CD4-positive, CD25-positive, alpha-beta regulatory T cell (primary cell): Measurements from ENCODE around the gene LETMD1. TPM values are rescaled to one million over a fixed set of nuclear protein-coding genes. Genes with fewer than 3 reads are reported as not detected.

Experiments used
- ATAC-seq, 2 donors: fragments of 150-1000 bp; cut with Tn5 transposase; one replicate each; pipeline ENCODE4 v1.10.0; 2021; ENCODE audit warnings: low read depth in 2 of 2, moderate number of reproducible peaks in 2 of 2, moderate library complexity in 1 of 2
- DNase-seq, 3 donors: peaks; one replicate each; pipeline versions ENCODE4 v3.0.0 to v3.0.0-alpha.2; 2012 to 2022; ENCODE audit warnings: mixed read lengths in 1 of 3
- H3K27ac ChIP-seq: one replicate; pipeline ENCODE4 v1.7.0; 2013; ENCODE audit warnings: mild to moderate bottlenecking, low read length; ENCODE audit not compliant: insufficient read depth, poor library complexity, severe bottlenecking
- H3K27me3 ChIP-seq: one replicate; pipeline ENCODE4 v1.7.0; 2013; ENCODE audit warnings: low read length; ENCODE audit not compliant: control insufficient read depth, insufficient read depth
- H3K36me3 ChIP-seq: one replicate; pipeline ENCODE4 v1.7.0; 2013; ENCODE audit warnings: mild to moderate bottlenecking, low read length, moderate library complexity; ENCODE audit not compliant: control insufficient read depth, insufficient read depth
- H3K4me1 ChIP-seq: 2 replicates; pipeline ENCODE4 v1.7.0; 2013; ENCODE audit warnings: mild to moderate bottlenecking, low read length; ENCODE audit not compliant: insufficient read depth, control insufficient read depth, poor library complexity, severe bottlenecking
- H3K4me3 ChIP-seq: one replicate; pipeline ENCODE4 v1.7.0; 2013; ENCODE audit warnings: low read depth, mild to moderate bottlenecking, low read length, moderate library complexity
- H3K9me3 ChIP-seq, 2 experiments: 1 replicate in 1 of 2; 2 replicates in 1 of 2; pipeline ENCODE4 v1.7.0; 2013; ENCODE audit warnings: low read length in 2 of 2, mild to moderate bottlenecking in 1 of 2, moderate library complexity in 1 of 2; ENCODE audit not compliant: control insufficient read depth in 2 of 2
- H3K27ac Mint-ChIP-seq, 3 donors: one replicate each; pipeline ENCODE4 v1.8.0; 2020 to 2022; ENCODE audit warnings: mild to moderate bottlenecking in 3 of 3, mixed read lengths in 3 of 3, moderate library complexity in 2 of 3
- H3K27me3 Mint-ChIP-seq: one replicate; pipeline ENCODE4 v1.8.0; 2022; ENCODE audit warnings: mild to moderate bottlenecking, mixed read lengths
- H3K36me3 Mint-ChIP-seq: one replicate; pipeline ENCODE4 v1.8.0; 2020; ENCODE audit warnings: mixed read lengths
- H3K4me1 Mint-ChIP-seq, 4 donors: one replicate each; pipeline ENCODE4 v1.8.0; 2020 to 2022; ENCODE audit warnings: mixed read lengths in 4 of 4, mild to moderate bottlenecking in 1 of 4
- H3K4me3 Mint-ChIP-seq, 4 donors: one replicate each; pipeline ENCODE4 v1.8.0; 2020 to 2022; ENCODE audit warnings: mild to moderate bottlenecking in 4 of 4, mixed read lengths in 4 of 4, moderate library complexity in 3 of 4
- H3K9me3 Mint-ChIP-seq, 7 donors: one replicate each; pipeline ENCODE4 v1.8.0; 2020 to 2022; ENCODE audit warnings: mixed read lengths in 7 of 7, mild to moderate bottlenecking in 3 of 7, moderate library complexity in 2 of 7
- polyA plus RNA-seq, 4 donors: library from polyadenylated mRNA; unstranded; fragments of 300-500 nt; fragmentation: Illumina TruSeq; gene quantifications; one replicate each; pipeline ENCODE4 v1.2.3, GENCODE V29; 2021
- total RNA-seq: library from RNA; stranded (reverse); gene quantifications from one replicate; pipeline ENCODE4 v1.2.3, GENCODE V29; 2022

LETMD1 gene
- total and polyA plus RNA-seq, 5 donors from 2014 or later = 25.3 to 55.9 (median 36.1) TPM

DNA sequence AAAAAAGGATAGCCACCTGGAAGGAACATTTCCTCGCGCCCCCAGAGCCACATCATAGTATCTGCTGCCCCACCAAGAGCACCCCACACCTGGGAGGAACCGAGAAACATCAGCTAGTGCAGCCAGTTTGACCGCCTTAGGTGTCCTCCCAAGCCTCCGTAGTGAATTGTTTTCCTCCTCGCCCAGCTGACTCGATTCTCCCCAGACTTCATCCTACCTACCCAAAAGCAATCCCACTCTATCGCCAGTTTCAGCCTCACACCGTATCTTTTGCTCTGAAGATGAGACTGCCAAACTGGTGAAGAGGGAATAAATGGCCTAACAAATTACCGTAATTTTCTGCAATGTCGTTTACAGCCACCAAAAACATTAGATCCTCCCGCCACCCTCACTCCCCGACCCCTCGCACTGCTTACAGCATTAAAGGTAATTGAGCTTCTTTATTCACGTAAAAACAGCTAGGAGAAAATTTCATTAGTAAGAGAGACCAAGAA, 20.7 kb upstream of the LETMD1 start:
- peak overlapping the region in 3 of 4 donors; percentile 62 to 83 (median 81) for H3K4me3 Mint-ChIP-seq
- H3K27me3 Mint-ChIP-seq = peaks cover 6% of the 10 kb centered on the region
- Histone ChIP-seq H3K36me3 (no peaks in the 10 kb centered on the region), H3K27ac (no peak overlapping the region), H3K4me3 (no peak overlapping the region), H3K4me1 (peaks cover 41% of the 10 kb centered on the region), H3K9me3 (no peaks in the 10 kb centered on the region), H3K27me3 (peaks cover 3% of the 10 kb centered on the region)
- ATAC-seq (no peak), DNase-seq (no peak)
- H3K27ac Mint-ChIP-seq = peak overlapping the region in 1 of 3 donors; percentile 49
- no peaks in the 10 kb centered on the region for H3K9me3 Mint-ChIP-seq
- H3K36me3 Mint-ChIP-seq = no peaks in the 10 kb centered on the region
- peaks cover 16 to 51% (median 33%) of the 10 kb centered on the region in 4 donors for H3K4me1 Mint-ChIP-seq

DNA sequence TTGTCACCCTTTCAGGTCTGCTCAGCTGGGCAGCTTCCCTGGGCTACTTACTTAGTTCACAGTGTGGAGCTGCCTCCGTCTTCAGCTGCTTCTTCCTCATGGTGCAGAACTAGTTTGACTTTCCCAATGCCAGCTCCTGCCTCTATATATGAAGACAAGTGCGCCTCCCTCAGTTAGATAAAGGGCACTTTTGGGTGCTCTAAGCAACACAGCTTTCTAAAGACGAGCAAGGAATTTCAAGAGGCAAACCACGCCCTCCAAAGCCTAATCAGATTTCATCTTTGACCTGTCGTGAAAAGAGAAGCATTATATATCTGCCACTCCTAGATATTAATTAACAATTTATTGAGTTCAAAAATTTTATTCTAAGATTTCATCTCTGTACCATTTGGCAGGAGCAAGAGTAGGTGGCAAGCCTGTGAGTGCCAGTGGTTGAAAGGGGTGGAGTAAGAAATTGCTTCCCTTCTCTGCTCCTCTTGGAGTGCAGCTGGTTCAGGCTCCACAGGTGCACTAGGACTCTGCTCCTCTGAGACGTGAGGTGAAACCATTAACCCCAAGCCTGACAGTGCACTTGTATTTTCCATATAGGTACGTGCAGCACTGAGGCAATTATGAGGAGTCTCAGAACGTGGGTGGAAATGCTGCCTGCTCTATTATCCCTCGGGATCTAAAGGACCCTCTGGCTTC, 19.9 kb upstream of the LETMD1 start:
- Mint-ChIP-seq H3K27me3 (peaks cover 6% of the 10 kb centered on the region), H3K27ac (peak overlapping the region in 1 of 3 donors; percentile 49), H3K4me3 (peak overlapping the region; percentile 48 to 81 (median 58)), H3K36me3 (no peaks in the 10 kb centered on the region), H3K4me1 (peaks cover 16 to 44% (median 29%) of the 10 kb centered on the region in 4 donors), H3K9me3 (no peaks in the 10 kb centered on the region)
- no peaks in the 10 kb centered on the region for H3K36me3 ChIP-seq
- no peak overlapping the region for H3K27ac ChIP-seq
- peaks cover 33% of the 10 kb centered on the region for H3K4me1 ChIP-seq
- H3K27me3 ChIP-seq = peaks cover 3% of the 10 kb centered on the region
- DNase-seq (peak in 1 of 3 donors; percentile 28), ATAC-seq (no peak)
- H3K4me3 ChIP-seq = no peak overlapping the region
- H3K9me3 ChIP-seq = no peaks in the 10 kb centered on the region

DNA sequence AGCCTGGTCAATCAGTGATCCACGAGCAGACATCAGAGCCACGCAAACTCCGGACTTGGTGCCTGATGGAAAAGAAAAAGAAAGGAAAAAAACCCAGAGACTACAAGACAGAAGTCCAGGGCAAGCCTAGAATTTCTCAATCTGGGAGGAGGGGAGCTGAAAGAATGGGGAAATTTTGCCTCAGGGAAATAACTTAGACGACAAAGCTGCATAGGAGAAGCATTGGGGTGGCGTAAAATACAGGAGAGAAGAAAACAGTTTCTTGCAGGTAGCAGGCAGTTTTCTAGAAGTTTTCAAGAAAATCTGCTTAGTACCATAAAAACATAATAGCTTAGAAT, 19.3 kb upstream of the LETMD1 start:
- Mint-ChIP-seq H3K9me3 (no peaks in the 10 kb centered on the region), H3K36me3 (no peaks in the 10 kb centered on the region), H3K4me3 (peak overlapping the region in 3 of 4 donors; percentile 26 to 81 (median 76)), H3K27me3 (peaks cover 6% of the 10 kb centered on the region), H3K27ac (no peak overlapping the region), H3K4me1 (peaks cover 16 to 39% (median 25%) of the 10 kb centered on the region in 4 donors)
- H3K36me3 ChIP-seq = no peaks in the 10 kb centered on the region
- H3K27ac ChIP-seq = no peak overlapping the region
- H3K4me3 ChIP-seq = no peak overlapping the region
- H3K9me3 ChIP-seq = no peaks in the 10 kb centered on the region
- peaks cover 30% of the 10 kb centered on the region for H3K4me1 ChIP-seq
- no peak for ATAC-seq
- no peak for DNase-seq
- peaks cover 3% of the 10 kb centered on the region for H3K27me3 ChIP-seq

DNA sequence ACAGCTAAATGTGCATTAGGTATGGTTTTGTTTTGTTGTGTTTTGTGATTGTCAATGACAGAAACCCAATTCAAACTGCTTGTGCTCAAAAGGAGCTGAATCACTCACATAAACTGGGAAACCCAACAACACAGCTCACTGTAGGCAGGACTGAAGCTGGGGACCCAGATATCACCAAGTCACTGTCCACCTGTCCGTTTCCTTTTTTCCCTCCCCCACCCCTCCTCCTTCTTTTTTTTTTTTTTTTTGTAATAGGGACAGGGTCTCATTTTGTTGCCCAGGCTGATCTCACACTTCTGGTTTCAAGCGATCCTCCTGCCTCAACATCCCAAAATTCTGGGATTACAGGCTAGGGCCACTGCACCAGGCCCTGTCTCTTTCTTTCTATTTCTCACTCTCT, 15.1 kb upstream of the LETMD1 start:
- Mint-ChIP-seq H3K27me3 (peaks cover 6% of the 10 kb centered on the region), H3K4me3 (no peak overlapping the region)

DNA sequence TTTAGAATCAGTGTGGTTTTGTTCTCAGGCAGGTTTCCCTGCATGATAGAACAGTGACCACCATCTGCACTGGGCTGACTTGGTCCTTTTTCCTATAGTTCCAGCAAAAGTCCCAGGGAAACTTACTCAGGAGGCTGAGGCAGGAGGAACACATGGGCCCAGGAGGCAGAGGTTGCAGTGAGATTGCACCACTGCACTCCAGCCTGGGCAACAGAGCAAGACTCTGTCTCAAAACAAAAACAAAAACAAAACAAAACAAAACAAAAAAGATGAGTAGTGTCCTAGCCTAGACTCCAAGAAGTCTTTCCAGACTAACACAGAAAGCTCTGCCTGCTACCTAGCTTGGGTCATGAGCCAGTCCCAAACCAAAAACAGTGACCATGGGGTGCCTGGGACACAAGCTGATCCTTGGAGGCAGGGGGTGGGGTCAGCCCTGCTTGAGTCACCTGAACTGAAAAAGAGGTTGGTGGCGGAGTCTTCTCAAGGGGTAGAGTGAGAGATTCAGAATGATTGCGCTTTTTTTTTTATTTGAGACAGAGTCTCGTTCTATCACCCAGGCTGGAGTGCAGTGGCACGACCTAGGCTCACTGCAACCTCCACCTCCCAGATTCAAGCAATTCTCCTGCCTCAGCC, 14.6 kb upstream of the LETMD1 start:
- DNase-seq (no peak), ATAC-seq (no peak)
- no peaks in the 10 kb centered on the region for H3K9me3 Mint-ChIP-seq
- no peak overlapping the region for H3K4me3 Mint-ChIP-seq
- Histone ChIP-seq H3K4me3 (no peak overlapping the region), H3K4me1 (no peaks in the 10 kb centered on the region), H3K27me3 (peaks cover 2% of the 10 kb centered on the region), H3K27ac (no peak overlapping the region), H3K9me3 (no peaks in the 10 kb centered on the region), H3K36me3 (no peaks in the 10 kb centered on the region)
- H3K4me1 Mint-ChIP-seq = peaks cover 0 to 3% (median 0%) of the 10 kb centered on the region in 4 donors
- H3K27me3 Mint-ChIP-seq = peaks cover 3% of the 10 kb centered on the region
- H3K27ac Mint-ChIP-seq = no peak overlapping the region
- H3K36me3 Mint-ChIP-seq = no peaks in the 10 kb centered on the region

More for the DNA sequence above, 15.1 kb upstream of the LETMD1 start:
- no peak overlapping the region for H3K27ac Mint-ChIP-seq
- no peak overlapping the region for H3K4me3 ChIP-seq
- H3K9me3 Mint-ChIP-seq = no peaks in the 10 kb centered on the region
- H3K36me3 Mint-ChIP-seq = no peaks in the 10 kb centered on the region
- DNase-seq (no peak), ATAC-seq (no peak)
- H3K27ac ChIP-seq = no peak overlapping the region
- H3K27me3 ChIP-seq = peaks cover 3% of the 10 kb centered on the region
- H3K9me3 ChIP-seq = no peaks in the 10 kb centered on the region
- H3K36me3 ChIP-seq = no peaks in the 10 kb centered on the region
- no peaks in the 10 kb centered on the region for H3K4me1 ChIP-seq
- peaks cover 0 to 7% (median under 1%) of the 10 kb centered on the region in 4 donors for H3K4me1 Mint-ChIP-seq

DNA sequence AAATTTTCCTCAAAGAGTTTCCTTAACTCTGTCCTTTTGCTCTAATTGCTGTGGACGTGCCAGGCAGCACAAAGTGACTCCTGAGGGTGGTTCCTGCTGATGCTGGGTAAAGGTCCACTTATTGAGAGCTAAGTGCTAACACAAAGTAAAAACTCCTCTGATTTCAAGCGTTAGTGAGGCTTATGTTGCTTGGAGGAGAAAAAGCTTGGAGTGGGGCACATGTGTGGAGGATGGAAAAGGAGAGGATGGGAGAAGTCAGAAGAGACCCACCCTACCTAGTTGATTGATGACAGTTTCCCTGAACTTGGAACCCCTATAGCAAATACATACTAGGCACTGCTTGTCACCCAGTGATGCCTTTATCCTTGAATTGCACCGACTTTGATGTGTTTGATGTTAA, 11.8 kb upstream of the LETMD1 start:
- no peaks in the 10 kb centered on the region for H3K9me3 Mint-ChIP-seq
- H3K4me1 ChIP-seq = no peaks in the 10 kb centered on the region
- no peak overlapping the region for H3K4me3 Mint-ChIP-seq
- H3K36me3 Mint-ChIP-seq = no peaks in the 10 kb centered on the region
- no peaks in the 10 kb centered on the region for H3K9me3 ChIP-seq
- ATAC-seq = no peak
- H3K27ac Mint-ChIP-seq = no peak overlapping the region
- no peaks in the 10 kb centered on the region for H3K36me3 ChIP-seq
- no peak overlapping the region for H3K27ac ChIP-seq
- no peak overlapping the region for H3K4me3 ChIP-seq
- no peaks in the 10 kb centered on the region for H3K27me3 Mint-ChIP-seq
- no peak for DNase-seq
- no peaks in the 10 kb centered on the region for H3K27me3 ChIP-seq
- no peaks in the 10 kb centered on the region for H3K4me1 Mint-ChIP-seq

DNA sequence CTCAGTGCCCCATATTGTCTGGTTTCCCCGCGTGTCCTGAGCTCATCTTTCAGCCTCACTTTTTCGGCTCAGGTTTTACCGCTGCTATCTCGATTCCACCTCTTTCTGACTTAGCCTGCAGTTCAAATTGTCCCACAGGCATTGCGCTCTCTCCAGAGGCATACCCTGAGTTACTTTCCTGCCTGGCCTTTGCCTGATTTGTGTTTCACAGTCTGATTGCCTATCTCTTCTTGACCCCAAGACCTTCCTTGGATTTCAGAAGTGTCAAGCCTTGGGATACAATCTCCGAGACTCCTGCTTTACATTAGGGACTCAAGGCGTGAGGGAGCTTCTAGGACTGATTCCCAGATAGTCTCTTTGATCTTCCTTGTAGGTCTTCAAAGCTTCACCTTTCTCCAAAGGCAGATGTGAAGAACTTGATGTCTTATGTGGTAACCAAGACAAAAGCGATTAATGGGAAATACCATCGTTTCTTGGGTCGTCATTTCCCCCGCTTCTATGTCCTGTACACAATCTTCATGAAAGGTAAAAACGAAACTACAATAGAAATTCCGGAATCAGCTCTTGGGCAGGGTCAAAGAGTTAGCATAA, 629 bp downstream of the LETMD1 start:
- H3K36me3 Mint-ChIP-seq = peaks cover 12% of the 10 kb centered on the region
- peak in 2 of 3 donors; percentile 8 to 21 for DNase-seq
- Histone ChIP-seq H3K9me3 (no peaks in the 10 kb centered on the region), H3K36me3 (peaks cover 15% of the 10 kb centered on the region), H3K4me3 (peak overlapping the region; percentile 88), H3K27me3 (no peaks in the 10 kb centered on the region), H3K4me1 (peaks cover 25% of the 10 kb centered on the region), H3K27ac (peak overlapping the region; percentile 94)
- H3K4me3 Mint-ChIP-seq = peak overlapping the region; percentile 90 to 98 (median 95)
- peaks cover 6% of the 10 kb centered on the region for H3K27me3 Mint-ChIP-seq
- H3K27ac Mint-ChIP-seq = peak overlapping the region; percentile 97 to 99 (median 97)
- no peaks in the 10 kb centered on the region for H3K9me3 Mint-ChIP-seq
- H3K4me1 Mint-ChIP-seq = peaks cover 16 to 41% (median 32%) of the 10 kb centered on the region in 4 donors
- ATAC-seq = no peak
